OCI-LY7 (cell line): ENCODE measurements around the gene HDGFL1. TPM values are rescaled to one million over a fixed set of nuclear protein-coding genes. Genes with fewer than 3 reads are reported as not detected.

ENCODE experiments used
- BruUV-seq: library from RNA; stranded (reverse); fragments of 400-500 nt; replicated peaks from 2 replicates; lab custom pipeline; 2021; lab: Mats Ljungman, UMichigan
- CTCF ChIA-PET: fragments of 300-600 bp; sonication (Branson Sonifier 250); formaldehyde crosslinking; loops from one replicate; lab custom pipeline; 2022; ENCODE audit warnings: antibody characterized with exemption; ENCODE audit not compliant: unreplicated experiment; lab: Charles Lee
- POLR2A ChIA-PET: fragments of 300-600 bp; sonication (Branson Sonifier 250); formaldehyde crosslinking; loops from one replicate; lab custom pipeline; 2022; ENCODE audit warnings: antibody characterized with exemption; lab: Charles Lee
- DNase-seq: peaks from one replicate; pipeline ENCODE4 v3.0.0-alpha.2; 2015; ENCODE audit warnings: low spot score
- H2AFZ ChIP-seq: fragments of 200-600 bp; sonication (generic), shearing (Covaris generic); 2 replicates; pipeline ENCODE4 v1.6.1; 2014; ENCODE audit warnings: mild to moderate bottlenecking, antibody characterized with exemption, low read length, moderate library complexity
- H3K27ac ChIP-seq: fragments of 200-600 bp; sonication (generic); 2 replicates; pipeline ENCODE4 v1.5.1; 2014; ENCODE audit warnings: mixed run types, low read depth, mild to moderate bottlenecking, moderate library complexity, low read length, inconsistent platforms; ENCODE audit not compliant: poor library complexity, severe bottlenecking
- H3K36me3 ChIP-seq: fragments of 200-600 bp; sonication (generic); 2 replicates; pipeline ENCODE4 v1.6.1; 2014; ENCODE audit warnings: mild to moderate bottlenecking, antibody characterized with exemption, low read length, moderate library complexity, mixed read lengths; ENCODE audit not compliant: insufficient read depth
- H3K4me1 ChIP-seq: fragments of 200-600 bp; sonication (generic); 2 replicates; pipeline ENCODE4 v1.5.1; 2014; ENCODE audit warnings: mild to moderate bottlenecking, low read length; ENCODE audit not compliant: insufficient read depth, poor library complexity, severe bottlenecking
- H3K4me2 ChIP-seq: fragments of 200-600 bp; sonication (generic); 2 replicates; pipeline ENCODE4 v1.6.1; 2014; ENCODE audit warnings: mild to moderate bottlenecking, low read length
- H3K4me3 ChIP-seq: fragments of 200-600 bp; sonication (generic); 2 replicates; pipeline ENCODE4 v1.5.1; 2014; ENCODE audit warnings: mild to moderate bottlenecking, low read depth, low read length; ENCODE audit not compliant: poor library complexity, severe bottlenecking
- H3K79me2 ChIP-seq: fragments of 200-600 bp; sonication (generic); 2 replicates; pipeline ENCODE4 v1.6.1; 2016; ENCODE audit warnings: low read depth, mild to moderate bottlenecking, low read length, moderate library complexity, mixed read lengths; ENCODE audit not compliant: insufficient read depth
- H3K9me2 ChIP-seq: fragments of 200-600 bp; sonication (generic); 2 replicates; pipeline ENCODE4 v1.6.1; 2016; ENCODE audit warnings: mild to moderate bottlenecking, low read length, mixed read lengths; ENCODE audit not compliant: insufficient read depth
- H3K9me3 ChIP-seq: fragments of 200-600 bp; sonication (generic); 2 replicates; pipeline ENCODE4 v1.6.1; 2014; ENCODE audit warnings: mild to moderate bottlenecking, mixed run types, low read length, mixed read lengths
- H4K20me1 ChIP-seq: fragments of 200-600 bp; sonication (generic); 2 replicates; pipeline ENCODE4 v1.6.1; 2014; ENCODE audit warnings: mild to moderate bottlenecking, antibody characterized with exemption, low read length, moderate library complexity, mixed read lengths; ENCODE audit not compliant: insufficient read depth
- EZH2phosphoT487 ChIP-seq: fragments of 200-600 bp; sonication (generic); IDR thresholded peaks from 2 replicates; pipeline ENCODE4 v1.6.1; 2018; ENCODE audit warnings: low read depth, borderline replicate concordance, mild to moderate bottlenecking, mixed run types, antibody characterized with exemption, low read length, moderate library complexity, mixed read lengths
- intact Hi-C: fragments of 100-400 bp; cut with micrococcal nuclease; formaldehyde crosslinking; loops from one replicate; pipeline ENCODE4 v1.10.0; 2022; ENCODE audit not compliant: unreplicated experiment
- total RNA-seq, 2 experiments: library from RNA; depleted of rRNA in 1 of 2; stranded (reverse); fragments of >200 nt in 1 of 2; shearing (Covaris generic) in 1 of 2; gene quantifications; 2 replicates each; pipeline ENCODE4 v1.2.3, GENCODE V29; 2014 to 2022
- TF ChIP-seq, protein P1 (sequence below): fragments of 200-600 bp; sonication (generic); conservative IDR thresholded peaks from 2 replicates; pipeline ENCODE4 v1.5.1; 2014; ENCODE audit warnings: mild to moderate bottlenecking, antibody characterized with exemption, low read length, moderate library complexity, mixed read lengths

The HDGFL1 gene
- total RNA-seq, 2 experiments from 2014 or later = not detected

DNA sequence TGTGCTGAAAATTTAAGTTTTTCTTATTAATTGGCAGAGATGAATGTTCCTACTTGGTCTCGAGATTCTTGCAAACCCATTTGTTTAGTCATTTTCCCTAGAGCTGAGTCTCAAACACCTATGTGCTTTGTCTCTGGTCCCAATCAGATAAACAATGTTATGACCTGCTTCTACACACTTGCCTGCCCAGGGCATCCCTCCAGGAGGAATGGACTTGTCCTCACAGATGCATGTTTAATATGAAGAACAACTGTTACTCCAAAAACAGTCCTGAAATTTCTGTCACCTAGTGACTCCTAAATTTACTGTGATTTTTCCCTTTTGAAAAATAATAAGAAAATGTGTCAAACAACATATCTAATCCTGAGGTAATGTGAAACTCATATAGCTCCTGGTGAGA is 43.7 kb downstream of the HDGFL1 start:
- no TSS peak for BruUV-seq
- ChIA-PET POLR2A (no interaction called here), CTCF (no interaction called here)
- Histone ChIP-seq H3K9me3 (no peaks in the 10 kb centered on the region), H3K79me2 (no peaks in the 10 kb centered on the region), H3K4me3 (no peak overlapping the region), H3K27ac (no peak overlapping the region), H4K20me1 (no peaks in the 10 kb centered on the region), H2AFZ (no peak overlapping the region), H3K4me1 (no peaks in the 10 kb centered on the region), H3K36me3 (no peaks in the 10 kb centered on the region), H3K4me2 (no peak overlapping the region), H3K9me2 (no peaks in the 10 kb centered on the region)
- DNase-seq = no peak
- TF ChIP-seq, protein P1, sequence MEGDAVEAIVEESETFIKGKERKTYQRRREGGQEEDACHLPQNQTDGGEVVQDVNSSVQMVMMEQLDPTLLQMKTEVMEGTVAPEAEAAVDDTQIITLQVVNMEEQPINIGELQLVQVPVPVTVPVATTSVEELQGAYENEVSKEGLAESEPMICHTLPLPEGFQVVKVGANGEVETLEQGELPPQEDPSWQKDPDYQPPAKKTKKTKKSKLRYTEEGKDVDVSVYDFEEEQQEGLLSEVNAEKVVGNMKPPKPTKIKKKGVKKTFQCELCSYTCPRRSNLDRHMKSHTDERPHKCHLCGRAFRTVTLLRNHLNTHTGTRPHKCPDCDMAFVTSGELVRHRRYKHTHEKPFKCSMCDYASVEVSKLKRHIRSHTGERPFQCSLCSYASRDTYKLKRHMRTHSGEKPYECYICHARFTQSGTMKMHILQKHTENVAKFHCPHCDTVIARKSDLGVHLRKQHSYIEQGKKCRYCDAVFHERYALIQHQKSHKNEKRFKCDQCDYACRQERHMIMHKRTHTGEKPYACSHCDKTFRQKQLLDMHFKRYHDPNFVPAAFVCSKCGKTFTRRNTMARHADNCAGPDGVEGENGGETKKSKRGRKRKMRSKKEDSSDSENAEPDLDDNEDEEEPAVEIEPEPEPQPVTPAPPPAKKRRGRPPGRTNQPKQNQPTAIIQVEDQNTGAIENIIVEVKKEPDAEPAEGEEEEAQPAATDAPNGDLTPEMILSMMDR = no peak
- TF ChIP-seq EZH2phosphoT487 = no peak
- intact Hi-C loops = no loop called here

DNA sequence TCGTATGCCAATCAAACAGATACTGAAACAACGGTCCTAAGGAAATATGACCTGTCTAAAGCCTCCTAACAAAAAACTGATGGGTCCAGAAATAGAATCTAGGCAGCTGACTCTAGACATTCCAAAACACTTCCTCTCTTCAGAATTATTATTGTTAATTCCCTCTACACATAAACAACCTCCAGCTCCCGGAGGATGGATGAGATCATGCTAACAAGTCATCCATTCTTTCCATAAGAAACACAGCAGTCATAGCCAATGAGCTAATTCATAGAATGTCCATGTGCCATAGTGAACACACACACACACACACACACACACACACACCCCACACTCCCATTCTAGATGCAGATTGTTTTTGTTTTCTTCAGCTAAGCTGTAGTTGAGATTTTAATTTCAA is 44.3 kb downstream of the HDGFL1 start:
- no peak overlapping the region for H3K27ac ChIP-seq
- H3K36me3 ChIP-seq = no peaks in the 10 kb centered on the region
- DNase-seq = no peak
- H3K4me1 ChIP-seq = no peaks in the 10 kb centered on the region
- intact Hi-C loops = no loop called here
- POLR2A ChIA-PET = interaction anchor here (0.6 to 0.9 kb wide), 2 partner anchors 34 to 892 kb away, joined by 3 read pairs; no protein-coding TSS in a partner anchor
- H4K20me1 ChIP-seq = no peaks in the 10 kb centered on the region
- BruUV-seq = no TSS peak
- H3K9me3 ChIP-seq = no peaks in the 10 kb centered on the region
- H3K4me2 ChIP-seq = no peak overlapping the region
- H3K4me3 ChIP-seq = no peak overlapping the region
- TF ChIP-seq EZH2phosphoT487 = no peak
- TF ChIP-seq, protein P1 = no peak
- CTCF ChIA-PET = no interaction called here
- H3K9me2 ChIP-seq = no peaks in the 10 kb centered on the region
- H2AFZ ChIP-seq = no peak overlapping the region
- H3K79me2 ChIP-seq = no peaks in the 10 kb centered on the region

DNA sequence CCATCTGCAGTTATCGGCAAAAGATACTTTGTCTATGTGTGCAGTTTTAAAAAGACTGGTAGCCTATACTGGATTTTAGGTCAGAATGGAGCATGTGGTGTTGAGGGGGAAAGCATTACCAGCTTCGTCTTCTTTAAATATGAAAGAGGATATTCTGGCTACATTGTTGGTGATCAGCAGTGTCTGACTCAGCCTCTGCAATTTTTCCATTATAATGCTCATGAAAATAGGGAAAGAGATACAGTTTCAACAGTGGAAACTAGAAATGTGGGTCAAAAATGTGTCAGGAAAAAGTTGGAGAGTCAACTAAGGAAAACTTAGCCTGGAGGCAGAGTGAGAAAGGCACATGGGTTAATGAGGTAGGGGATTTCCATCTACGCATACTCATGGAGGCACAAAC is 45.2 kb downstream of the HDGFL1 start:
- Histone ChIP-seq H3K9me2 (no peaks in the 10 kb centered on the region), H3K4me1 (no peaks in the 10 kb centered on the region), H3K36me3 (no peaks in the 10 kb centered on the region), H3K9me3 (peaks cover 3% of the 10 kb centered on the region; the same call in 1 of the 2 replicates), H3K27ac (no peak overlapping the region), H3K4me3 (no peak overlapping the region), H4K20me1 (no peaks in the 10 kb centered on the region), H2AFZ (no peak overlapping the region), H3K4me2 (no peak overlapping the region), H3K79me2 (no peaks in the 10 kb centered on the region)
- TF ChIP-seq, protein P1 = no peak
- TF ChIP-seq EZH2phosphoT487 = no peak
- ChIA-PET CTCF (no interaction called here), POLR2A (interaction anchor here (0.9 kb wide), 1 partner anchor 33 kb away, joined by 3 read pairs; no protein-coding TSS in a partner anchor)
- no peak for DNase-seq
- BruUV-seq = no TSS peak
- intact Hi-C loops = no loop called here
